HEK293 (cell line): ENCODE data around the gene OR6B2.
"Not testable (repeated sequence)": the region's sequence is repeated elsewhere in the genome, so short reads cannot be mapped to it uniquely, and the experiment has no call there.

ENCODE experiments used
- CTCF ChIA-PET: fragments of 350-600 bp; formaldehyde crosslinking; extraction: SDS; loops from one replicate; lab custom pipeline; 2021; ENCODE audit warnings: antibody characterized with exemption; lab: Yijun Ruan, JAX
- POLR2A ChIA-PET: fragments of 300-600 bp; formaldehyde crosslinking; extraction: SDS; loops from one replicate; lab custom pipeline; 2020; ENCODE audit warnings: antibody characterized with exemption, inconsistent platforms; lab: Yijun Ruan, JAX
- H3K27ac ChIP-seq: fragments of 200-500 bp; sonication (Bioruptor generic); 2 replicates; pipeline ENCODE4 v1.5.1; 2014; ENCODE audit warnings: low read depth, low read length, control low read depth, inconsistent platforms; ENCODE audit errors: extremely low read depth
- H3K36me3 ChIP-seq, 2 experiments: fragments of 200-500 bp in 1 of 2; sonication (Bioruptor generic) in 1 of 2; 1 replicate in 1 of 2; 2 replicates in 1 of 2; pipeline ENCODE4 v1.5.1; 2014 to 2017; ENCODE audit warnings: inconsistent platforms in 2 of 2, low read length in 2 of 2; ENCODE audit not compliant: control insufficient read depth in 2 of 2, insufficient read depth in 1 of 2
- H3K4me1 ChIP-seq: fragments of 200-500 bp; sonication (Bioruptor generic); 2 replicates; pipeline ENCODE4 v1.5.1; 2014; ENCODE audit warnings: mild to moderate bottlenecking, low read length, inconsistent platforms; ENCODE audit not compliant: control insufficient read depth, insufficient read depth
- H3K4me3 ChIP-seq: 2 replicates; pipeline ENCODE4 v1.5.1; 2011; ENCODE audit warnings: low read depth, mild to moderate bottlenecking, control low read depth, low read length, moderate library complexity
- H3K9me3 ChIP-seq: fragments of 200-500 bp; sonication (Bioruptor generic); 2 replicates; pipeline ENCODE4 v1.5.1; 2014; ENCODE audit warnings: low read depth, low read length, inconsistent platforms; ENCODE audit not compliant: control insufficient read depth, insufficient read depth
- HIC1 ChIP-seq: fragments of 450-650 bp; formaldehyde crosslinking; IDR thresholded peaks from 2 replicates; pipeline ENCODE4 v1.5.1; 2016; ENCODE audit warnings: missing biosample characterization, missing genetic modification characterization
- PRDM4 ChIP-seq: fragments of 450-650 bp; formaldehyde crosslinking; IDR thresholded peaks from 2 replicates; pipeline ENCODE4 v1.5.1; 2017; ENCODE audit warnings: missing biosample characterization, missing genetic modification characterization
- REPIN1 ChIP-seq: fragments of 450-650 bp; formaldehyde crosslinking; IDR thresholded peaks from 2 replicates; pipeline ENCODE4 v1.5.1; 2017; ENCODE audit warnings: missing biosample characterization, missing genetic modification characterization, low read depth
- ZFP41 ChIP-seq: fragments of 450-650 bp; formaldehyde crosslinking; IDR thresholded peaks from 2 replicates; pipeline ENCODE4 v1.5.1; 2016; ENCODE audit warnings: missing biosample characterization, missing genetic modification characterization, borderline replicate concordance
- ZNF155 ChIP-seq: fragments of 450-650 bp; formaldehyde crosslinking; IDR thresholded peaks from 2 replicates; pipeline ENCODE4 v1.5.1; 2016; ENCODE audit warnings: missing biosample characterization, missing genetic modification characterization
- ZNF266 ChIP-seq: fragments of 450-650 bp; formaldehyde crosslinking; IDR thresholded peaks from 2 replicates; pipeline ENCODE4 v1.5.1; 2016; ENCODE audit warnings: missing biosample characterization, missing genetic modification characterization, low read depth
- ZNF37A ChIP-seq: fragments of 450-650 bp; IDR thresholded peaks from 2 replicates; pipeline ENCODE4 v1.5.1; 2018; ENCODE audit warnings: missing biosample characterization, missing genetic modification characterization
- ZNF416 ChIP-seq: fragments of 450-650 bp; formaldehyde crosslinking; IDR thresholded peaks from 2 replicates; pipeline ENCODE4 v1.5.1; 2016; ENCODE audit warnings: missing biosample characterization, missing genetic modification characterization
- ZNF510 ChIP-seq: fragments of 450-650 bp; formaldehyde crosslinking; IDR thresholded peaks from 2 replicates; pipeline ENCODE4 v1.5.1; 2018; ENCODE audit warnings: mild to moderate bottlenecking, missing genetic modification characterization, missing biosample characterization; ENCODE audit not compliant: insufficient replicate concordance
- ZNF530 ChIP-seq: fragments of 450-650 bp; formaldehyde crosslinking; IDR thresholded peaks from 2 replicates; pipeline ENCODE4 v1.5.1; 2016; ENCODE audit warnings: low read depth, missing biosample characterization, missing genetic modification characterization
- ZNF664 ChIP-seq: fragments of 450-650 bp; formaldehyde crosslinking; IDR thresholded peaks from 2 replicates; pipeline ENCODE4 v1.5.1; 2016; ENCODE audit warnings: missing biosample characterization, missing genetic modification characterization
- ZNF677 ChIP-seq: fragments of 450-650 bp; IDR thresholded peaks from 2 replicates; pipeline ENCODE4 v1.5.0; 2018; ENCODE audit warnings: missing biosample characterization, mild to moderate bottlenecking, missing genetic modification characterization, moderate library complexity
- ZNF701 ChIP-seq: fragments of 450-650 bp; formaldehyde crosslinking; IDR thresholded peaks from 2 replicates; pipeline ENCODE4 v1.5.1; 2016; ENCODE audit warnings: missing biosample characterization, missing genetic modification characterization
- ZNF707 ChIP-seq: fragments of 450-650 bp; formaldehyde crosslinking; IDR thresholded peaks from 2 replicates; pipeline ENCODE4 v1.5.1; 2016; ENCODE audit warnings: missing biosample characterization, missing genetic modification characterization
- ZNF792 ChIP-seq: fragments of 450-650 bp; formaldehyde crosslinking; IDR thresholded peaks from 2 replicates; pipeline ENCODE4 v1.5.1; 2016; ENCODE audit warnings: missing biosample characterization, missing genetic modification characterization
- ZSCAN5A ChIP-seq: fragments of 450-650 bp; formaldehyde crosslinking; IDR thresholded peaks from 2 replicates; pipeline ENCODE4 v1.5.1; 2016; ENCODE audit warnings: missing biosample characterization, missing genetic modification characterization
- TF ChIP-seq, protein P1 (sequence below): fragments of 450-650 bp; formaldehyde crosslinking; IDR thresholded peaks from 2 replicates; pipeline ENCODE4 v1.5.1; 2016; ENCODE audit warnings: missing biosample characterization, missing genetic modification characterization
- TF ChIP-seq, protein P2 (sequence below): fragments of 450-650 bp; formaldehyde crosslinking; IDR thresholded peaks from 2 replicates; pipeline ENCODE4; 2016; ENCODE audit warnings: missing biosample characterization, missing genetic modification characterization

OR6B2 gene

DNA sequence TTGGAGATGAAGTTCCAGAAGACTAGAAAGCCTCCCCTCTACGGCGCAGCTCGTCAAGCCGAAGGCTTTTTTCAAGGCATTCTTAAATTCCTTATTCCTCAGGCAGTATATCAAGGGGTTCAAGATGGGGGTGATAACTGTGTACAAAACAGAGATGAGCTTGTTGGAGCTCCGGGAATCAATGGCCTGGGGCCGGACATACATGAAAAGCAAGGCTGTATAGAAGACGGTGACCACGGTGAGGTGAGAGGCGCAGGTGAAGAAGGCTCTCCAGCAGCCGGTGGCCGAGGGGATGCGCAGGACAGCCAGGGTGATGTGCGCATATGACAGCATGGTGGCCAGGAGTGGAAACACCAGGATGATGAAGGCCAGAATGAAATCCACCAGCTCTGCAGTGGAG lies 14.9 kb upstream of the OR6B2 start:
- CTCF ChIA-PET, result interaction anchor here (0.6 to 1.7 kb wide), 3 partner anchors 19 to 99 kb away, joined by 3 to 5 read pairs (median 4); no protein-coding TSS in a partner anchor
- TF ChIP-seq ZNF530 (tag by site-specific recombination), result no peak
- TF ChIP-seq ZNF677, result no peak
- TF ChIP-seq ZNF792, result no peak
- TF ChIP-seq PRDM4, result no peak
- TF ChIP-seq ZNF266, result no peak
- TF ChIP-seq ZNF510 (tag by site-specific recombination), result no peak
- no peak for TF ChIP-seq REPIN1 (tag by site-specific recombination)
- TF ChIP-seq, protein P1, sequence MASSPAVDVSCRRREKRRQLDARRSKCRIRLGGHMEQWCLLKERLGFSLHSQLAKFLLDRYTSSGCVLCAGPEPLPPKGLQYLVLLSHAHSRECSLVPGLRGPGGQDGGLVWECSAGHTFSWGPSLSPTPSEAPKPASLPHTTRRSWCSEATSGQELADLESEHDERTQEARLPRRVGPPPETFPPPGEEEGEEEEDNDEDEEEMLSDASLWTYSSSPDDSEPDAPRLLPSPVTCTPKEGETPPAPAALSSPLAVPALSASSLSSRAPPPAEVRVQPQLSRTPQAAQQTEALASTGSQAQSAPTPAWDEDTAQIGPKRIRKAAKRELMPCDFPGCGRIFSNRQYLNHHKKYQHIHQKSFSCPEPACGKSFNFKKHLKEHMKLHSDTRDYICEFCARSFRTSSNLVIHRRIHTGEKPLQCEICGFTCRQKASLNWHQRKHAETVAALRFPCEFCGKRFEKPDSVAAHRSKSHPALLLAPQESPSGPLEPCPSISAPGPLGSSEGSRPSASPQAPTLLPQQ (tag by site-specific recombination), result no peak
- no peak for TF ChIP-seq ZNF37A (tag by site-specific recombination)
- no peak for TF ChIP-seq HIC1 (tag by site-specific recombination)
- TF ChIP-seq ZNF155 (tag by site-specific recombination), result no peak
- TF ChIP-seq ZSCAN5A (tag by site-specific recombination), result no peak
- TF ChIP-seq, all 188 proteins: peak for 0
- Histone ChIP-seq H3K4me1 (no peaks in the 10 kb centered on the region), H3K27ac (no peak overlapping the region), H3K36me3 (no peaks in the 10 kb centered on the region), H3K4me3 (no peak overlapping the region), H3K9me3 (no peaks in the 10 kb centered on the region)
- POLR2A ChIA-PET, result no interaction called here

GRCh38 chr2:240044096-240044495 lies 13.9 kb upstream of the OR6B2 start:
- H3K36me3 ChIP-seq, H3K4me1 ChIP-seq, H3K4me3 ChIP-seq, H3K27ac ChIP-seq, H3K9me3 ChIP-seq, POLR2A ChIA-PET: not testable (repeated sequence)
- CTCF ChIA-PET, result interaction anchor here (1.4 kb wide), 1 partner anchor 100 kb away, joined by 5 read pairs; no protein-coding TSS in a partner anchor

- H3K9me3 ChIP-seq, result no peaks in the 10 kb centered on the region
- no peak overlapping the region for H3K4me3 ChIP-seq
- H3K27ac ChIP-seq, result no peak overlapping the region
- no peaks in the 10 kb centered on the region for H3K4me1 ChIP-seq
- ChIA-PET CTCF (interaction anchor here (1.4 kb wide), 1 partner anchor 100 kb away, joined by 5 read pairs; no protein-coding TSS in a partner anchor), POLR2A (no interaction called here)
- no peak for TF ChIP-seq ZFP41
- TF ChIP-seq ZNF416 (tag by site-specific recombination), result no peak
- TF ChIP-seq ZNF707 (tag by site-specific recombination), result no peak
- TF ChIP-seq, protein P2, sequence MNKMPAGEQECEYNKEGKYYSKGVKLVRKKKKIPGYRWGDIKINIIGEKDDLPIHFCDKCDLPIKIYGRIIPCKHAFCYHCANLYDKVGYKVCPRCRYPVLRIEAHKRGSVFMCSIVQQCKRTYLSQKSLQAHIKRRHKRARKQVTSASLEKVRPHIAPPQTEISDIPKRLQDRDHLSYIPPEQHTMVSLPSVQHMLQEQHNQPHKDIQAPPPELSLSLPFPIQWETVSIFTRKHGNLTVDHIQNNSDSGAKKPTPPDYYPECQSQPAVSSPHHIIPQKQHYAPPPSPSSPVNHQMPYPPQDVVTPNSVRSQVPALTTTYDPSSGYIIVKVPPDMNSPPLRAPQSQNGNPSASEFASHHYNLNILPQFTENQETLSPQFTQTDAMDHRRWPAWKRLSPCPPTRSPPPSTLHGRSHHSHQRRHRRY (tag by site-specific recombination), result no peak
- TF ChIP-seq ZNF701 (tag by site-specific recombination), result no peak
- TF ChIP-seq ZNF664, result no peak
- H3K36me3 ChIP-seq, result no peaks in the 10 kb centered on the region
Observed at GRCh38 chr2:240043279-240043989, 13.2 kb upstream of the OR6B2 start.
